Lower lobe of right lung (tissue), 2 donors: ENCODE results near the gene OR51G1. TPM values are rescaled to one million over a fixed set of nuclear protein-coding genes. Genes with fewer than 3 reads are reported as not detected.
"Not testable (repeated sequence)": the region's sequence is repeated elsewhere in the genome, so short reads cannot be mapped to it uniquely, and the experiment has no call there.

ENCODE experiments used
- ATAC-seq, 2 donors: fragments of 200-7000 bp; cut with Tn5 transposase; one replicate each; pipeline ENCODE4 v1.9.1; 2020 to 2022; ENCODE audit warnings: mild to moderate bottlenecking in 2 of 2, moderate library complexity in 2 of 2
- DNase-seq: peaks from one replicate; pipeline ENCODE4 v3.0.0-alpha.2; 2020
- H3K27ac ChIP-seq: fragments of 200-600 bp; one replicate; pipeline ENCODE4 v1.8.0; 2022
- H3K27me3 ChIP-seq: fragments of 200-600 bp; one replicate; pipeline ENCODE4 v1.8.0; 2022; ENCODE audit warnings: low read depth
- H3K36me3 ChIP-seq: fragments of 200-600 bp; one replicate; pipeline ENCODE4 v1.8.0; 2022; ENCODE audit warnings: mild to moderate bottlenecking
- H3K4me1 ChIP-seq: fragments of 200-600 bp; one replicate; pipeline ENCODE4 v1.8.0; 2022
- H3K4me3 ChIP-seq: fragments of 200-600 bp; one replicate; pipeline ENCODE4 v1.8.0; 2022; ENCODE audit warnings: mild to moderate bottlenecking
- H3K9me3 ChIP-seq: fragments of 200-600 bp; one replicate; pipeline ENCODE4 v1.8.0; 2022
- intact Hi-C: fragments of 100-400 bp; cut with DNase I; formaldehyde crosslinking; loops from one replicate; pipeline ENCODE4 v1.11.0; 2022
- long read RNA-seq: library from polyadenylated mRNA; unstranded; transcript quantifications from one replicate; pipeline ENCODE4 v2.0.0, GENCODE V29; 2021
- total RNA-seq: library from RNA; stranded (reverse); fragmentation: NEBNext Ultra II Directional; extraction: Animal tissue kit (Norgen Biotek cat#: 25700); gene quantifications from one replicate; pipeline ENCODE4 v1.2.1, GENCODE V29; 2021
- TF ChIP-seq, protein P1 (sequence below): fragments of 200-600 bp; IDR thresholded peaks from one replicate; pipeline ENCODE4 v1.8.0; 2022; ENCODE audit warnings: antibody characterized with exemption, mild to moderate bottlenecking
- donor health status: DM: no; HTN: yes; CAD: no; lungs with severe emphysema.

OR51G1 gene, protein sequence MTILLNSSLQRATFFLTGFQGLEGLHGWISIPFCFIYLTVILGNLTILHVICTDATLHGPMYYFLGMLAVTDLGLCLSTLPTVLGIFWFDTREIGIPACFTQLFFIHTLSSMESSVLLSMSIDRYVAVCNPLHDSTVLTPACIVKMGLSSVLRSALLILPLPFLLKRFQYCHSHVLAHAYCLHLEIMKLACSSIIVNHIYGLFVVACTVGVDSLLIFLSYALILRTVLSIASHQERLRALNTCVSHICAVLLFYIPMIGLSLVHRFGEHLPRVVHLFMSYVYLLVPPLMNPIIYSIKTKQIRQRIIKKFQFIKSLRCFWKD
- total RNA-seq, result not detected
- long read RNA-seq, result 0 reads

DNA sequence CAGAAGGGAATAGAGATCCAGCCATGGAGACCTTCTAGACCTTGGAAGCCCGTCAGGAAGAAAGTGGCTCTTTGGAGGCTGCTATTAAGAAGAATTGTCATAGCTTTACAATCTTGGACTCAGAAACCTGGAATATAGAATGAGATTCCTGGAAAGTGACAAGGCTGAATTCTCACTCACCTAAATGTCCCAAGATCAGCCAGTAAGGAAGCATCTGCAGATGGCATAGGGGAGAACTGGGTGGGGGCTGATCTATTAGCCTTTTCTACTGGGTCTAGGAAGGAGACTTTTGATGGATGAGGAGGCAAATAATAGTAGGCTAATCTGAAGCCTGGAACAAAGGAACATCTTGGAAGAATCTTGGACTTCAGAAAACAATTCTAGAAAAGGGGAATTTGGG lies at the start of gene OR51G1:
Gene OR51G1 (minus strand): TSS at position 101 of the 400 bp plus-strand sequence. CDS start 0 bp downstream, at position 101.
- TF ChIP-seq, protein P1, sequence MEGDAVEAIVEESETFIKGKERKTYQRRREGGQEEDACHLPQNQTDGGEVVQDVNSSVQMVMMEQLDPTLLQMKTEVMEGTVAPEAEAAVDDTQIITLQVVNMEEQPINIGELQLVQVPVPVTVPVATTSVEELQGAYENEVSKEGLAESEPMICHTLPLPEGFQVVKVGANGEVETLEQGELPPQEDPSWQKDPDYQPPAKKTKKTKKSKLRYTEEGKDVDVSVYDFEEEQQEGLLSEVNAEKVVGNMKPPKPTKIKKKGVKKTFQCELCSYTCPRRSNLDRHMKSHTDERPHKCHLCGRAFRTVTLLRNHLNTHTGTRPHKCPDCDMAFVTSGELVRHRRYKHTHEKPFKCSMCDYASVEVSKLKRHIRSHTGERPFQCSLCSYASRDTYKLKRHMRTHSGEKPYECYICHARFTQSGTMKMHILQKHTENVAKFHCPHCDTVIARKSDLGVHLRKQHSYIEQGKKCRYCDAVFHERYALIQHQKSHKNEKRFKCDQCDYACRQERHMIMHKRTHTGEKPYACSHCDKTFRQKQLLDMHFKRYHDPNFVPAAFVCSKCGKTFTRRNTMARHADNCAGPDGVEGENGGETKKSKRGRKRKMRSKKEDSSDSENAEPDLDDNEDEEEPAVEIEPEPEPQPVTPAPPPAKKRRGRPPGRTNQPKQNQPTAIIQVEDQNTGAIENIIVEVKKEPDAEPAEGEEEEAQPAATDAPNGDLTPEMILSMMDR, result no peak
- H3K4me1 ChIP-seq, result no peaks in the 10 kb centered on the region
- H3K36me3 ChIP-seq, result no peaks in the 10 kb centered on the region
- no peak within 1 kb of the TSS for H3K4me3 ChIP-seq
- intact Hi-C loops, result no loop called here
- no peak within 1 kb of the TSS for H3K27ac ChIP-seq
- no peaks in the 10 kb centered on the region for H3K9me3 ChIP-seq
- DNase-seq (no peak), ATAC-seq (no peak)
- H3K27me3 ChIP-seq, result no peaks in the 10 kb centered on the region

DNA sequence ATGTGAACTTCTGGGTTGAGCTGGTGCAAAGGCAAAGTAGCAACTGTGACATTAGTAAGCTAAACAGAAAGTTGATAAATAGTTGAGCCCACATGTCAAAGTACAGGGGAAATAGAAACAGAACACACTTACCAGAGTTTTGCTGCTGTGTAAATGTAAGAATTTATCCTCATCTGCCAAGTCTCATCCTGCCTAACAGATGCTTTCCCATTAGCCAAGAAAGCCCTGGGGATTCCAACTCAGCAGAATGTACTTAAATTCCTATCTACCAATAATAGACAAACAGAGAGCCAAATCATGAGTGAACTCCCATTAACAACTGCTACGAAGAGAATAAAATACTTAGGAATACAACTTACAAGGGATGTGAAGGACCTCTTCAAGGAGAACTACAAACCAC lies 38.7 kb upstream of the OR51G1 start:
- Histone ChIP-seq H3K4me1 (no peaks in the 10 kb centered on the region), H3K4me3 (no peak overlapping the region), H3K27ac (no peak overlapping the region), H3K27me3 (no peaks in the 10 kb centered on the region), H3K9me3 (no peaks in the 10 kb centered on the region), H3K36me3 (no peaks in the 10 kb centered on the region)
- intact Hi-C loops, result no loop called here
- DNase-seq, result no peak
- TF ChIP-seq, protein P1, result no peak
- ATAC-seq, result no peak

DNA sequence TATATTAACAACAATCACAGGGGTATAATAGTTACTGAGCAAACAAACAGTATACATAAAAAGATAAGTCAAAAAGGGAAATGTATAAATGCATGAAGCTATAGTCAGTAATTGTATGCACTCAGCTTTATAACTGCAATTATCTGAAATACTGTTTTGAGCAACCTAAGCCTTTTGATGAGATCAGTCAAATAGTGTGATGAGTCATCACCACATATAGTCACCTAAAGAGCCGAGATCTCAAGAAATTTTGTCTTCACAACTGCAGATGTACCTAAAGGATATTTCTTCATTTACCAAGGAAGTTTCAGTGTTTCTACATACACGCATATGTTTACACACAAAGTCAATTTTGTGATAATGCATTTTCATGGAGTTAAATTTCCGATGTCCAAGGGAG lies 36.7 kb upstream of the OR51G1 start:
- Histone ChIP-seq H3K4me1 (no peaks in the 10 kb centered on the region), H3K4me3 (no peak overlapping the region), H3K27ac (no peak overlapping the region), H3K9me3 (no peaks in the 10 kb centered on the region), H3K36me3 (no peaks in the 10 kb centered on the region), H3K27me3 (no peaks in the 10 kb centered on the region)
- ATAC-seq (no peak), DNase-seq (no peak)
- TF ChIP-seq, protein P1, result no peak
- intact Hi-C loops, result no loop called here

DNA sequence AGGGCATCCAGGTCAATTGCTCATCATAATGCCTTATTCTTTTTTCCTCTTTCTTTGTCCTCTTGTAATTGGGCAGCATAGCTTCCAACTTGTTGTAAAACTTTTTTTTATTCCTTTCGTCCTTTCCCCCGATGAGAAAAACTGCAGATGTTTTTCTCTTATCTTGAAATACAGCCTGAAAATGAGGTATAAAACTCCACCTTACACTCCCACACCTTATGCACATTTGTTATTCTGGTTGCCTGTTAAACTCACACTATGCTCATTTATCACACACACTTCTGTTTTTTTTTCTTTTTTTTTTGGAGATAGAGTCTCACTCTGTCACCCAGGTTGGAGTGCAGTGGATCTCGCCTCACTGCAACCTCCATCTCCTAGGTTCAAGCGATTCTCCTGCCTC lies 33.3 kb upstream of the OR51G1 start:
- H3K27ac ChIP-seq, result no peak overlapping the region
- no peak overlapping the region for H3K4me3 ChIP-seq
- no peaks in the 10 kb centered on the region for H3K27me3 ChIP-seq
- ATAC-seq (no peak), DNase-seq (no peak)
- no peaks in the 10 kb centered on the region for H3K9me3 ChIP-seq
- intact Hi-C loops, result no loop called here
- TF ChIP-seq, protein P1, result no peak
- H3K36me3 ChIP-seq, result no peaks in the 10 kb centered on the region
- H3K4me1 ChIP-seq, result no peaks in the 10 kb centered on the region

DNA sequence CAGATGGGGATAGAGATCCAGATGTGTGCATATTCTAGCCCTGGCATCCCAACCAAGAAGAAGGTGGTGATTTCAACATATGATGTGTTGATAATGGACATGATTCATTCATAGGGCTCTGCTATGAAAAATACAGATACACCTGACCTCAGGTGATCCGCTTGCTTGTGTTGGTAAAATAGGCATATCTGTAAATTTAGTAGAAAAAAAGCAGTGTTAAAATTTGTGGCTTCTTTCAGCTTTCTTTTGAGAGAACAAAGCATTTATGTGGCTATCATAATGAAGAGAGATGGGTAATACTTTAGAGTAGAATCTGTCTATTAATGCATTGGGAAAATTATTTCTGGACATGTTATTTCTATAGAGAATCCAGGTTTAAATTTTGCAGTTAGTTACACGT lies 31.5 kb upstream of the OR51G1 start, which contains the start of gene OR51A2:
Gene OR51A2 (minus strand): TSS at position 101 of the 400 bp plus-strand sequence. CDS start 0 bp downstream, at position 101.
- intact Hi-C loops, H3K4me1 ChIP-seq, H3K27me3 ChIP-seq, H3K9me3 ChIP-seq, DNase-seq, H3K4me3 ChIP-seq, H3K27ac ChIP-seq, H3K36me3 ChIP-seq, ATAC-seq: not testable (repeated sequence)

DNA sequence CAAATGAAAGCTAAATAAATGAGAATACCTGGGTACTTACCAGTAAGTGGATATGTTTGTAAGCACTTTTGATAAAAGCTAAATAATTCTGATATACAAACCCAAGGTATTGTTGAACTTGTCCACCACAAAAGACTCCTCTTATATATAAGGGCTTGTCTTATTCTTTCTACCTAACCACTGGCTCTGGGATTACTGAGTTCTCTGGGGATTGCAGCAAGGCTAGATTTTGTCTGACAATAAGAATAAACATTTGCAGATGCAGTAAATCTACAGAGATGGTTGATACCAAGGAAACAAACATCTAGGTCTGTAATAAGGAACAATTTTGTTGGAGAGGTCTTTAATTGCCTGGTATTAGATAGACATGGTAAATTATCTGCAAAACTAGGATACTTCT lies 23.4 kb upstream of the OR51G1 start, which contains the start of gene OR51A4:
Gene OR51A4 (minus strand): TSS at position 101 of the 400 bp plus-strand sequence. CDS start 505 bp downstream, outside the sequence.
- DNase-seq (no peak), ATAC-seq (no peak)
- no peak within 1 kb of the TSS for H3K4me3 ChIP-seq
- no peaks in the 10 kb centered on the region for H3K36me3 ChIP-seq
- no peaks in the 10 kb centered on the region for H3K4me1 ChIP-seq
- H3K27me3 ChIP-seq, result no peaks in the 10 kb centered on the region
- TF ChIP-seq, protein P1, result no peak
- H3K27ac ChIP-seq, result no peak within 1 kb of the TSS
- intact Hi-C loops, result no loop called here
- no peaks in the 10 kb centered on the region for H3K9me3 ChIP-seq
